ENCODE measurements around the gene PIAS4. TPM values are rescaled to one million over a fixed set of nuclear protein-coding genes. Genes with fewer than 3 reads are reported as not detected.

Gene PIAS4
- total and polyA plus RNA-seq, 7 experiments from 2014 or later, result 3.9 to 40.6 (median 24.3) TPM

DNA sequence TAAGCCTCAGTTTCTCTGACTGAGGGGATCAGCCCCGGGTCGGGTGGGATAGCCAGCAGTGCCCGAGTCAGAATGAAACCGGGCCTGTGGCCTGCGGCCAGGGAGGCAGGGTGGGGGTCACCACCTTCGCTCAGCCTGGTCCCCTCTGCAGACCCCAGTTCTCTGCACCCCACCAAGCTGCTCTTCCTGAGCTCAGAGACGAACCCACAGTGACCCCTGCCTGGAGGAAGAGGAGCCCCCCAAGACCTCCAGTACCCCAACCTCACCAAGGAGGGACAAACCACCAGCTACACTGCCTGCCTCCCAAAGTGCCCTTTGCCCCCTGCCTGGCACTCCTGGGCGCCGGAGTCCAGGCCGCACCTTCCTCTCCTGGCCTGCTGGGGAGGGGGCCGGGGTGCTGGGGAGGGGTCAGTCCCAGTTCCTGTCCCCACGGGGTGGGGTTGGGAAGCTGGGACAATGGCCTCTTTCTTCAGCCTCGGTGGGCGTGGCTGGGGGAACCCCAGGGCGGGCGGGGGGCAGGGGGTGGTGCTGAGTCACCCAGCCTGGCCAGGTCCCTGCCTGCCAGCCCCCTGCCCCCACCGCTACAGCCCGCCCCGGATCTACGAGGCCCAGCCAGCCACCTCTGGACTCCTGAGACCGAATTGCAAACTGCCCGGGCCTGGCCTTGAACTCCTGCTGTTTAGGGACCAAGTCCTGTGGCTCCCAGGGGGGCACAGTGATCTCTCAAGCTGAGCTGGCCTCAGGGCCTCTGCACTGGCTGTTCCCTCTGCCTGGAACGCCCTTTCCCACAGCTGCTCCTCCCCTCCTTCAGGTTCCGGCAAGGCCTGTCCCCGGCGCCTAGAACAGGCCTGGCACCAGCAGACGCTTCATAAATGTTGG lies 44.8 kb downstream of the PIAS4 start:
- ATAC-seq (peak; percentile 76), DNase-seq (no peak)
- H3K4me3 ChIP-seq (ENCODE audit: low read length), result no peak overlapping the region
- H3K9me3 Mint-ChIP-seq, result peaks cover 0 to 4% (median 0%) of the 10 kb centered on the region in 11 donors
- ChIA-PET CTCF (no interaction called here), POLR2A (no interaction called here)
- H3K4me1 ChIP-seq (ENCODE audit: control insufficient read depth in 2 of 2, insufficient read depth in 2 of 2, low read length in 2 of 2), result peaks cover 0 to 11% of the 10 kb centered on the region in 2 donors
- H3K9me3 ChIP-seq (ENCODE audit: control insufficient read depth in 2 of 3, low read length in 3 of 3), result no peaks in the 10 kb centered on the region
- peaks cover 11 to 34% (median 21%) of the 10 kb centered on the region in 5 donors for H3K36me3 Mint-ChIP-seq
- no peak overlapping the region for H3K27ac ChIP-seq (ENCODE audit: low read depth, low read length)
- H3K27me3 ChIP-seq (ENCODE audit: control insufficient read depth in 2 of 2, insufficient read depth in 2 of 2, low read length in 2 of 2), result no peaks in the 10 kb centered on the region
- H3K4me1 Mint-ChIP-seq, result peaks cover 29 to 45% (median 38%) of the 10 kb centered on the region in 7 donors
- H3K27me3 Mint-ChIP-seq, result no peaks in the 10 kb centered on the region
- H3K36me3 ChIP-seq (ENCODE audit: control insufficient read depth in 2 of 3, insufficient read depth in 3 of 3, low read length in 3 of 3), result peaks cover 5 to 68% (median 16%) of the 10 kb centered on the region in 3 experiments
- peak overlapping the region in 4 of 9 donors; percentile 32 to 49 (median 37) for H3K27ac Mint-ChIP-seq
- H3K4me3 Mint-ChIP-seq, result peak overlapping the region in 3 of 10 donors; percentile 18 to 49 (median 38)
- intact Hi-C loops (cut with micrococcal nuclease), result no loop called here

DNA sequence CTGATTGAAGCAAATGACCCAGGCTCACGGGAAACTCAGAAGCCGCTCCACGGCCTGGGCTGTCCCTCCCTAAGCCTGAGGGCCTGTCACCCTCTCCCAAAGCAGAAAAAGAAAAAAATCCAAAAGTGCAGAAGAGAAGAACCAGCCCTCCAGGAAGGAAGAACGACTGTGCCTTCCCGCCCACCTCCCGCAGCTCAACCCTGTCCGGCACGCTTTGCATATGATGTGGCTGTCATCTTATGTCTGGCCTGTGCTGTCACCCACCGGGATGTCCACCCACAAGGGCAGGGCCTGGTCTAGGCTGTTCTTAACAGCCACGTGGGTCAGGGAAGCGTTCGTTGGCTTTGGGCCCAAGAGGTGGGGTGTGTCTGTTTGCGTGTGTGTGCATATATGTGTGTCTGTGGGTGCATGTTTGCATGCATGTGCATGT lies 45.5 kb downstream of the PIAS4 start:
- CTCF ChIA-PET, result no interaction called here
- H3K27ac ChIP-seq (ENCODE audit: low read depth, low read length), result no peak overlapping the region

GRCh38 chr19:4053423-4054324 lies 46.1 kb downstream of the PIAS4 start:
- peaks cover 0 to 4% (median 0%) of the 10 kb centered on the region in 11 donors for H3K9me3 Mint-ChIP-seq
- Histone ChIP-seq H3K9me3 (ENCODE audit: control insufficient read depth in 2 of 3, low read length in 3 of 3) (no peaks in the 10 kb centered on the region), H3K27me3 (ENCODE audit: control insufficient read depth in 2 of 2, insufficient read depth in 2 of 2, low read length in 2 of 2) (no peaks in the 10 kb centered on the region), H3K4me3 (ENCODE audit: low read length) (no peak overlapping the region), H3K36me3 (ENCODE audit: control insufficient read depth in 2 of 3, insufficient read depth in 3 of 3, low read length in 3 of 3) (peaks cover 5 to 59% (median 16%) of the 10 kb centered on the region in 3 experiments), H3K27ac (ENCODE audit: low read depth, low read length) (no peak overlapping the region), H3K4me1 (ENCODE audit: control insufficient read depth in 2 of 2, insufficient read depth in 2 of 2, low read length in 2 of 2) (peaks cover 0 to 14% of the 10 kb centered on the region in 2 donors)
- ChIA-PET CTCF (no interaction called here), POLR2A (interaction anchor here (0.6 kb wide), 1 partner anchor 212 kb away, joined by 4 read pairs; no protein-coding TSS in a partner anchor)
- ATAC-seq (no peak), DNase-seq (no peak)
- peak overlapping the region in 6 of 10 donors; percentile 10 to 49 (median 33) for H3K4me3 Mint-ChIP-seq
- H3K4me1 Mint-ChIP-seq, result peaks cover 30 to 51% (median 32%) of the 10 kb centered on the region in 7 donors
- intact Hi-C loops (cut with micrococcal nuclease), result no loop called here
- H3K36me3 Mint-ChIP-seq, result peaks cover 11 to 35% (median 21%) of the 10 kb centered on the region in 5 donors
- H3K27me3 Mint-ChIP-seq, result no peaks in the 10 kb centered on the region
- H3K27ac Mint-ChIP-seq, result peak overlapping the region in 7 of 9 donors; percentile 18 to 78 (median 58)

More for the DNA sequence above, 45.5 kb downstream of the PIAS4 start:
- peaks cover 0 to 11% of the 10 kb centered on the region in 2 donors for H3K4me1 ChIP-seq (ENCODE audit: control insufficient read depth in 2 of 2, insufficient read depth in 2 of 2, low read length in 2 of 2)
- H3K4me3 ChIP-seq (ENCODE audit: low read length), result no peak overlapping the region
- H3K9me3 ChIP-seq (ENCODE audit: control insufficient read depth in 2 of 3, low read length in 3 of 3), result no peaks in the 10 kb centered on the region
- Mint-ChIP-seq H3K27ac (peak overlapping the region in 6 of 9 donors; percentile 18 to 66 (median 41)), H3K27me3 (no peaks in the 10 kb centered on the region), H3K36me3 (peaks cover 11 to 35% (median 21%) of the 10 kb centered on the region in 5 donors), H3K9me3 (peaks cover 0 to 4% (median 0%) of the 10 kb centered on the region in 11 donors), H3K4me3 (peak overlapping the region in 5 of 10 donors; percentile 18 to 49 (median 43)), H3K4me1 (peaks cover 31 to 51% (median 35%) of the 10 kb centered on the region in 7 donors)
- POLR2A ChIA-PET, result interaction anchor here (0.6 kb wide), 1 partner anchor 211 kb away, joined by 4 read pairs; no protein-coding TSS in a partner anchor
- H3K36me3 ChIP-seq (ENCODE audit: control insufficient read depth in 2 of 3, insufficient read depth in 3 of 3, low read length in 3 of 3), result peaks cover 5 to 66% (median 16%) of the 10 kb centered on the region in 3 experiments
- no peaks in the 10 kb centered on the region for H3K27me3 ChIP-seq (ENCODE audit: control insufficient read depth in 2 of 2, insufficient read depth in 2 of 2, low read length in 2 of 2)
- intact Hi-C loops (cut with micrococcal nuclease), result no loop called here
- ATAC-seq (no peak), DNase-seq (no peak)

DNA sequence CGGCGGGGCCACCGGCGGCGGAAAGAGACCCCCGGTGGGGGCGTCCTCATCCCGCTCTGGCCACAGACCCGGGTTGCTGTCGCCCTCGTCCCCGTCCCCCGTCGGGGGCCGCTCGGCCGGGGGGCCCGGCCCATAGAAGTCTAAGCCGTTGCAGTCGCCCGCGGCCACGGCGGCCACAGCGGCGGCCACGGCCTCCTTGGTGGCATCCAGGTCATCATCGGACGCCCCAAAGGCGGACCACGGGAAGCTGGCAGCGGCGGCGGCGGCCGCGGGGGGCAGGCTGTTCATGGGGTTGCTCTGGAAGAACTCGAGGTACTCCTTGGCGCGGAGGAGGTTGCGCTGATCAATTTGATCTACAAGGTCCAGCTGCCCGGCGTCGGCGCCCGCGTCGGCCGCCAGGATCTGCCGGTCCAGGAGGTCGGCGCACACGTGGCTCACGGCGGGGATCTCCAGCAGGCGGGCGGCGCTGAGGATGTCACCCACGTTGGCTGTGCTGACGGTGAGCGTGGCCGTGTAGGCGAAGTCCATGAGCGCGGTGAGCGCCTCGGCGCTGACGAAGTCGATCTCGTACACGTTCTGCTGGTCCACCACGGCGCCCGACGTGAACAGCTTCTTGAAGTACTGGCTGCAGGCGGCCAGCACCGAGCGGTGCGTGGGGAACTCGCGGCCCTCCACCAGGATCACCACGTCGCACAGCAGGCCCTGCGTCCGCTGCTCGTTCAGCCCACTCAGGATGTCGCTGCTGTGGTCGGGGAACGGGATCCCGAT lies 47.1 kb downstream of the PIAS4 start:
- H3K36me3 ChIP-seq (ENCODE audit: control insufficient read depth in 2 of 3, insufficient read depth in 3 of 3, low read length in 3 of 3), result peaks cover 5 to 53% (median 16%) of the 10 kb centered on the region in 3 experiments
- H3K4me1 Mint-ChIP-seq, result peaks cover 29 to 49% (median 32%) of the 10 kb centered on the region in 7 donors
- no peaks in the 10 kb centered on the region for H3K27me3 ChIP-seq (ENCODE audit: control insufficient read depth in 2 of 2, insufficient read depth in 2 of 2, low read length in 2 of 2)
- POLR2A ChIA-PET, result no interaction called here
- H3K9me3 ChIP-seq (ENCODE audit: control insufficient read depth in 2 of 3, low read length in 3 of 3), result no peaks in the 10 kb centered on the region
- H3K27ac Mint-ChIP-seq, result no peak overlapping the region
- CTCF ChIA-PET, result no interaction called here
- H3K4me1 ChIP-seq (ENCODE audit: control insufficient read depth in 2 of 2, insufficient read depth in 2 of 2, low read length in 2 of 2), result peaks cover 4 to 24% of the 10 kb centered on the region in 2 donors
- intact Hi-C loops (cut with micrococcal nuclease), result no loop called here
- ATAC-seq (no peak), DNase-seq (no peak)
- peaks cover 11 to 34% (median 20%) of the 10 kb centered on the region in 5 donors for H3K36me3 Mint-ChIP-seq
- peaks cover 0 to 4% (median 0%) of the 10 kb centered on the region in 11 donors for H3K9me3 Mint-ChIP-seq
- no peak overlapping the region for H3K4me3 Mint-ChIP-seq
- no peak overlapping the region for H3K27ac ChIP-seq (ENCODE audit: low read depth, low read length)
- no peak overlapping the region for H3K4me3 ChIP-seq (ENCODE audit: low read length)
- no peaks in the 10 kb centered on the region for H3K27me3 Mint-ChIP-seq

GRCh38 chr19:4055209-4055552 lies 47.6 kb downstream of the PIAS4 start:
- DNase-seq, result no peak
- Histone ChIP-seq H3K27ac (ENCODE audit: low read depth, low read length) (no peak overlapping the region), H3K4me1 (ENCODE audit: control insufficient read depth in 2 of 2, insufficient read depth in 2 of 2, low read length in 2 of 2) (peaks cover 5 to 29% of the 10 kb centered on the region in 2 donors), H3K36me3 (ENCODE audit: control insufficient read depth in 2 of 3, insufficient read depth in 3 of 3, low read length in 3 of 3) (peaks cover 5 to 52% (median 16%) of the 10 kb centered on the region in 3 experiments), H3K27me3 (ENCODE audit: control insufficient read depth in 2 of 2, insufficient read depth in 2 of 2, low read length in 2 of 2) (no peaks in the 10 kb centered on the region), H3K9me3 (ENCODE audit: control insufficient read depth in 2 of 3, low read length in 3 of 3) (no peaks in the 10 kb centered on the region), H3K4me3 (ENCODE audit: low read length) (no peak overlapping the region)
- peak overlapping the region in 1 of 9 donors; percentile 19 for H3K27ac Mint-ChIP-seq
- ChIA-PET POLR2A (interaction anchor here (1.3 kb wide), 1 partner anchor 62 kb away, joined by 3 read pairs; no protein-coding TSS in a partner anchor), CTCF (no interaction called here)
- peaks cover 11 to 31% (median 17%) of the 10 kb centered on the region in 5 donors for H3K36me3 Mint-ChIP-seq
- intact Hi-C loops (cut with micrococcal nuclease), result no loop called here
- no peak overlapping the region for H3K4me3 Mint-ChIP-seq
- no peaks in the 10 kb centered on the region for H3K27me3 Mint-ChIP-seq
- no peak for ATAC-seq
- peaks cover 0 to 4% (median 0%) of the 10 kb centered on the region in 11 donors for H3K9me3 Mint-ChIP-seq
- H3K4me1 Mint-ChIP-seq, result peaks cover 24 to 45% (median 30%) of the 10 kb centered on the region in 7 donors

Measured in naive thymus-derived CD4-positive, alpha-beta T cell (primary cell).